ENCODE measurements around the gene PDRG1.
"Not testable (repeated sequence)": the region's sequence is repeated elsewhere in the genome, so short reads cannot be mapped to it uniquely, and the experiment has no call there.

Gene PDRG1

GRCh38 chr20:31966991-31967655 lies 15.3 kb upstream of the PDRG1 start:
- DNase-seq (ENCODE audit: low spot score): no peak

- no peak for DNase-seq (ENCODE audit: low spot score)
Observed at GRCh38 chr20:31963889-31964288, 12.0 kb upstream of the PDRG1 start.

GRCh38 chr20:31962761-31963160 lies 10.9 kb upstream of the PDRG1 start:
- DNase-seq (ENCODE audit: low spot score): peak; percentile 81

GRCh38 chr20:31956556-31957526 lies 5.0 kb upstream of the PDRG1 start:
- no peak for DNase-seq (ENCODE audit: low spot score)

GRCh38 chr20:31954500-31954899 lies 2.7 kb upstream of the PDRG1 start:
- DNase-seq (ENCODE audit: low spot score): no peak

GRCh38 chr20:31953556-31954148 lies 1.8 kb upstream of the PDRG1 start:
- no peak for DNase-seq (ENCODE audit: low spot score)

- no peak for DNase-seq (ENCODE audit: low spot score)
Observed at GRCh38 chr20:31951203-31951529, 680 bp downstream of the PDRG1 start.

- DNase-seq (ENCODE audit: low spot score): no peak
Observed at GRCh38 chr20:31949877-31950646, 1.8 kb downstream of the PDRG1 start.

GRCh38 chr20:31948008-31948407 lies 3.8 kb downstream of the PDRG1 start:
- no peak for DNase-seq (ENCODE audit: low spot score)

GRCh38 chr20:31945785-31946184 lies 6.1 kb downstream of the PDRG1 start:
- no peak for DNase-seq (ENCODE audit: low spot score)

GRCh38 chr20:31945319-31945718 lies 6.5 kb downstream of the PDRG1 start:
- DNase-seq (ENCODE audit: low spot score): no peak

- DNase-seq (ENCODE audit: low spot score): no peak
Observed at GRCh38 chr20:31943052-31943471, 8.8 kb downstream of the PDRG1 start.

- DNase-seq (ENCODE audit: low spot score): no peak
Observed at GRCh38 chr20:31939661-31940060, 12.2 kb downstream of the PDRG1 start.

GRCh38 chr20:31937820-31938219 lies 14.0 kb downstream of the PDRG1 start:
- DNase-seq (ENCODE audit: low spot score): no peak

- no peak for DNase-seq (ENCODE audit: low spot score)
Observed at GRCh38 chr20:31936420-31936819, 15.4 kb downstream of the PDRG1 start.

- DNase-seq (ENCODE audit: low spot score): peak; percentile 65
Observed at GRCh38 chr20:31934968-31935764, 16.7 kb downstream of the PDRG1 start.

GRCh38 chr20:31934491-31934890 lies 17.4 kb downstream of the PDRG1 start:
- DNase-seq (ENCODE audit: low spot score): no peak

- DNase-seq (ENCODE audit: low spot score): no peak
Observed at GRCh38 chr20:31933698-31934097, 18.1 kb downstream of the PDRG1 start.

GRCh38 chr20:31930779-31931178 lies 21.1 kb downstream of the PDRG1 start:
- DNase-seq (ENCODE audit: low spot score): no peak

- DNase-seq (ENCODE audit: low spot score): not testable (repeated sequence)
Observed at GRCh38 chr20:31929631-31930030, 22.2 kb downstream of the PDRG1 start.

GRCh38 chr20:31927627-31928159 lies 24.2 kb downstream of the PDRG1 start:
- no peak for DNase-seq (ENCODE audit: low spot score)
